IMR-90 (cell line): ENCODE measurements around the gene PVALEF.

Source experiments
- CTCF ChIP-seq: conservative IDR thresholded peaks from 2 replicates; pipeline ENCODE4 v1.5.1; 2012; ENCODE audit warnings: mild to moderate bottlenecking, low read depth, low read length, improper control_type of control experiment
- POLR2A ChIP-seq: IDR thresholded peaks from 2 replicates; pipeline ENCODE4 v1.6.1; 2012; ENCODE audit warnings: mild to moderate bottlenecking, low read depth, low read length
- SMC3 ChIP-seq: fragments of 150-350 bp; IDR thresholded peaks from 2 replicates; pipeline ENCODE4 v1.6.1; 2016; ENCODE audit warnings: low read depth, mild to moderate bottlenecking, antibody characterized with exemption, low read length, moderate library complexity
- USF2 ChIP-seq: fragments of 150-350 bp; IDR thresholded peaks from 2 replicates; pipeline ENCODE4 v1.6.1; 2017; ENCODE audit warnings: mild to moderate bottlenecking, antibody characterized with exemption, low read length, low read depth

GRCh38 chr17:81219476-81220180 is 54.3 kb downstream of the PVALEF start:
- no peak for TF ChIP-seq USF2
- TF ChIP-seq SMC3, result no peak
- no peak for TF ChIP-seq CTCF
- TF ChIP-seq POLR2A, result no peak
